HFFc6 (cell line): ENCODE data around the gene CCM2. TPM values are rescaled to one million over a fixed set of nuclear protein-coding genes. Genes with fewer than 3 reads are reported as not detected.

Experiments
- DNase-seq: peaks from one replicate; pipeline ENCODE4 v3.0.0-alpha.2; 2018
- H3K27ac Mint-ChIP-seq: 2 replicates; pipeline ENCODE4 v1.8.0; 2020; ENCODE audit warnings: mild to moderate bottlenecking, mixed read lengths
- H3K27me3 Mint-ChIP-seq: 2 replicates; pipeline ENCODE4 v1.8.0; 2021; ENCODE audit warnings: mild to moderate bottlenecking, moderate library complexity, mixed read lengths; ENCODE audit not compliant: insufficient read depth
- H3K36me3 Mint-ChIP-seq: 2 replicates; pipeline ENCODE4 v1.8.0; 2021; ENCODE audit warnings: low read depth, mixed read lengths
- H3K4me1 Mint-ChIP-seq: 2 replicates; pipeline ENCODE4 v1.8.0; 2020; ENCODE audit warnings: low read depth, mixed read lengths
- H3K4me3 Mint-ChIP-seq: 2 replicates; pipeline ENCODE4 v1.8.0; 2020; ENCODE audit warnings: mild to moderate bottlenecking, moderate library complexity, mixed read lengths
- H3K9me3 Mint-ChIP-seq: 2 replicates; pipeline ENCODE4 v1.8.0; 2020; ENCODE audit warnings: mild to moderate bottlenecking, mixed read lengths
- CTCF ChIP-seq: fragments of 200-600 bp; sonication (generic); IDR thresholded peaks from 2 replicates; pipeline ENCODE4 v1.5.0; 2021; ENCODE audit warnings: antibody characterized with exemption, mild to moderate bottlenecking
- total RNA-seq, 6 experiments: library from RNA; stranded (reverse); fragmentation: NEBNext Ultra II Directional; extraction: Animal tissue kit (Norgen Biotek cat#: 25700); gene quantifications; 2 replicates in 1 of 6; 3 replicates in 5 of 6; pipeline ENCODE4 v1.2.3, GENCODE V29; 2021

The CCM2 gene
- total RNA-seq, 6 experiments from 2014 or later, result 50.3 to 57.4 (median 52.7) TPM

GRCh38 chr7:45125193-45125904 is 125.3 kb downstream of the CCM2 start:
- no peak for TF ChIP-seq CTCF
- no peak for DNase-seq
- no peaks in the 10 kb centered on the region for H3K9me3 Mint-ChIP-seq
- peaks cover 14% of the 10 kb centered on the region for H3K27me3 Mint-ChIP-seq
- H3K36me3 Mint-ChIP-seq, result no peaks in the 10 kb centered on the region
- no peak overlapping the region for H3K4me3 Mint-ChIP-seq
- H3K4me1 Mint-ChIP-seq, result no peaks in the 10 kb centered on the region
- no peak overlapping the region for H3K27ac Mint-ChIP-seq

Other genes with a start within 250 kb of the CCM2 start
- gene PPIA, start 203.5 kb upstream of the CCM2 start, total RNA-seq, result 1,000 to 10,000 TPM; 2,348 to 2,538 (median 2,460) TPM
- gene H2AZ2, start 152.1 kb upstream of the CCM2 start, total RNA-seq, result 100 to 1,000 TPM; 128 to 215 (median 185) TPM
- gene PURB, start 114.7 kb upstream of the CCM2 start, total RNA-seq, result 10 to 100 TPM; 22.2 to 32.2 (median 26.0) TPM
- not detected for gene MYO1G, start 21.2 kb upstream of the CCM2 start, total RNA-seq
- 10 to 100 TPM in 2 of 6 experiments, 1 to 10 TPM in 4; 5.5 to 10.5 (median 9.6) TPM for gene NACAD, start 88.8 kb downstream of the CCM2 start, total RNA-seq
- gene TBRG4, start 111.5 kb downstream of the CCM2 start, total RNA-seq, result 10 to 100 TPM; 53.8 to 68.1 (median 61.2) TPM
- not detected for gene RAMP3, start 157.6 kb downstream of the CCM2 start, total RNA-seq